ENCODE measurements around the gene IQSEC1. TPM values are rescaled to one million over a fixed set of nuclear protein-coding genes. Genes with fewer than 3 reads are reported as not detected.

Gene IQSEC1
- total and polyA plus RNA-seq, 9 of the 15 experiments (the other 6 are each of a cell fraction or from before 2014, with no cell fraction given) = 0.56 to 39.0 (median 6.8) TPM

GRCh38 chr3:12903000-12903800 lies 170.0 kb downstream of the IQSEC1 start (continued):
- no peak for TF ChIP-seq CTCF (IDR thresholded peaks at IDR 0.05 in 2 of 3, conservative IDR thresholded peaks at IDR 0.05 in 1 of 3; ENCODE audit: insufficient read depth in 2 of 3, low read depth in 1 of 3, low read length in 3 of 3)
- TF ChIP-seq FOXK1 (CRISPR knock-in tag; IDR thresholded peaks at IDR 0.05; ENCODE audit: borderline replicate concordance) = no peak
- TF ChIP-seq L3MBTL2 (IDR thresholded peaks at IDR 0.05) = no peak
- TF ChIP-seq SNRNP70 (optimal IDR thresholded peaks at IDR 0.05; ENCODE audit: low read depth, low read length) = no peak
- TF ChIP-seq SOX6 (IDR thresholded peaks at IDR 0.05) = no peak
- peak; percentile 11 for TF ChIP-seq HMGN3 (IDR thresholded peaks at IDR 0.05; ENCODE audit: borderline replicate concordance, extremely low read depth, insufficient read length, low read depth, low read length)
- no peak for TF ChIP-seq FOXJ2 (tag; IDR thresholded peaks at IDR 0.05)
- TF ChIP-seq ZKSCAN1 (IDR thresholded peaks at IDR 0.05; ENCODE audit: low read depth, low read length) = peak; percentile 33; the same call in 1 of the 2 replicates
